H1 (cell line): ENCODE measurements around the gene TBC1D7.
A peak's percentile ranks its signal among the peaks of the same experiment; 100 is the strongest.

Experiments used
- EZH2 ChIP-seq: fragments of 200-600 bp; sonication (generic); IDR thresholded peaks from 2 replicates; pipeline ENCODE4 v1.7.1; 2012; ENCODE audit warnings: low read depth, mild to moderate bottlenecking, moderate library complexity, low read length, inconsistent platforms; ENCODE audit not compliant: severe bottlenecking
- POLR2A ChIP-seq, 2 experiments: IDR thresholded peaks; 1 replicate in 1 of 2; 2 replicates in 1 of 2; pipeline ENCODE4 v1.6.1; 2011; ENCODE audit warnings: low read depth in 2 of 2, low read length in 2 of 2, mild to moderate bottlenecking in 2 of 2; ENCODE audit errors: control extremely low read depth in 1 of 2
- POLR2AphosphoS5 ChIP-seq: IDR thresholded peaks from 2 replicates; pipeline ENCODE4 v1.6.1; 2011; ENCODE audit warnings: low read depth, low read length
- RAD21 ChIP-seq, 2 experiments: IDR thresholded peaks in 1 of 2; conservative IDR thresholded peaks in 1 of 2; 2 replicates each; pipeline ENCODE4 v1.6.1; 2011; ENCODE audit warnings: low read depth in 2 of 2, low read length in 2 of 2, improper control_type of control experiment in 1 of 2, inconsistent platforms in 1 of 2, mild to moderate bottlenecking in 1 of 2, moderate library complexity in 1 of 2
- RFX5 ChIP-seq: IDR thresholded peaks from 2 replicates; pipeline ENCODE4 v1.6.1; 2011; ENCODE audit warnings: low read depth, low read length, improper control_type of control experiment, borderline replicate concordance
- SIRT6 ChIP-seq: IDR thresholded peaks from one replicate; pipeline ENCODE4 v1.7.1; 2012; ENCODE audit warnings: low read length, inconsistent platforms
- SIX5 ChIP-seq: IDR thresholded peaks from 2 replicates; pipeline ENCODE4 v1.6.1; 2011; ENCODE audit warnings: mild to moderate bottlenecking, low read depth, low read length
- TEAD4 ChIP-seq: IDR thresholded peaks from 2 replicates; pipeline ENCODE4 v1.6.1; 2012; ENCODE audit warnings: low read depth, low read length, inconsistent platforms, mixed read lengths
- USF2 ChIP-seq: IDR thresholded peaks from 2 replicates; pipeline ENCODE4 v1.6.1; 2011; ENCODE audit warnings: low read length, improper control_type of control experiment
- YY1 ChIP-seq: IDR thresholded peaks from 2 replicates; pipeline ENCODE4 v1.6.1; 2011; ENCODE audit warnings: low read depth, mild to moderate bottlenecking, low read length
- TF ChIP-seq, protein P1 (sequence below), 3 experiments: IDR thresholded peaks; 1 replicate in 2 of 3; 2 replicates in 1 of 3; pipeline versions ENCODE4 v1.5.1 to v1.6.1; 2011; ENCODE audit warnings: low read length in 3 of 3, mild to moderate bottlenecking in 3 of 3, inconsistent platforms in 2 of 3, low read depth in 1 of 3, moderate library complexity in 1 of 3; ENCODE audit not compliant: insufficient read depth in 1 of 3; ENCODE audit errors: control extremely low read depth in 1 of 3
- TF ChIP-seq, protein P2 (sequence below): IDR thresholded peaks from 2 replicates; pipeline ENCODE4 v1.6.1; 2012; ENCODE audit warnings: inconsistent platforms

GRCh38 chr6:13328076-13328874 is at the start of gene TBC1D7:
- TF ChIP-seq POLR2AphosphoS5 (peak; percentile 82), RFX5 (no peak), RAD21 (IDR thresholded peaks at IDR 0.05 in 1 of 2, conservative IDR thresholded peaks at IDR 0.05 in 1 of 2; ENCODE audit: low read depth in 2 of 2, low read length in 2 of 2) (no peak), SIX5 (no peak), EZH2 (no peak), POLR2A (IDR thresholded peaks at IDR 0.05; ENCODE audit: control extremely low read depth in 1 of 2, low read depth in 2 of 2, low read length in 2 of 2) (peak; percentile 65 to 93), SIRT6 (no peak), TEAD4 (no peak), USF2 (no peak), YY1 (0 out of 2 replicates have a peak, but pooled peaks have one; percentile 1)
- TF ChIP-seq, protein P1, sequence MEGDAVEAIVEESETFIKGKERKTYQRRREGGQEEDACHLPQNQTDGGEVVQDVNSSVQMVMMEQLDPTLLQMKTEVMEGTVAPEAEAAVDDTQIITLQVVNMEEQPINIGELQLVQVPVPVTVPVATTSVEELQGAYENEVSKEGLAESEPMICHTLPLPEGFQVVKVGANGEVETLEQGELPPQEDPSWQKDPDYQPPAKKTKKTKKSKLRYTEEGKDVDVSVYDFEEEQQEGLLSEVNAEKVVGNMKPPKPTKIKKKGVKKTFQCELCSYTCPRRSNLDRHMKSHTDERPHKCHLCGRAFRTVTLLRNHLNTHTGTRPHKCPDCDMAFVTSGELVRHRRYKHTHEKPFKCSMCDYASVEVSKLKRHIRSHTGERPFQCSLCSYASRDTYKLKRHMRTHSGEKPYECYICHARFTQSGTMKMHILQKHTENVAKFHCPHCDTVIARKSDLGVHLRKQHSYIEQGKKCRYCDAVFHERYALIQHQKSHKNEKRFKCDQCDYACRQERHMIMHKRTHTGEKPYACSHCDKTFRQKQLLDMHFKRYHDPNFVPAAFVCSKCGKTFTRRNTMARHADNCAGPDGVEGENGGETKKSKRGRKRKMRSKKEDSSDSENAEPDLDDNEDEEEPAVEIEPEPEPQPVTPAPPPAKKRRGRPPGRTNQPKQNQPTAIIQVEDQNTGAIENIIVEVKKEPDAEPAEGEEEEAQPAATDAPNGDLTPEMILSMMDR (IDR thresholded peaks at IDR 0.05; ENCODE audit: control extremely low read depth in 1 of 3, insufficient read depth in 1 of 3, low read depth in 1 of 3, low read length in 3 of 3), result no peak
- TF ChIP-seq, protein P2, sequence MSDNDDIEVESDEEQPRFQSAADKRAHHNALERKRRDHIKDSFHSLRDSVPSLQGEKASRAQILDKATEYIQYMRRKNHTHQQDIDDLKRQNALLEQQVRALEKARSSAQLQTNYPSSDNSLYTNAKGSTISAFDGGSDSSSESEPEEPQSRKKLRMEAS, result peak; percentile 80
